LHCN-M2 (cell line): ENCODE results near the gene TSPAN32. TPM values are rescaled to one million over a fixed set of nuclear protein-coding genes. Genes with fewer than 3 reads are reported as not detected.
"Not testable (repeated sequence)": the region's sequence is repeated elsewhere in the genome, so short reads cannot be mapped to it uniquely, and the experiment has no call there.

ENCODE experiments used
- DNase-seq: peaks from one replicate; pipeline ENCODE4 v3.0.0-alpha.2; 2012; ENCODE audit warnings: low read depth
- total RNA-seq: library from RNA; depleted of rRNA; stranded (reverse); fragments of >200 nt; gene quantifications from 2 replicates; pipeline ENCODE4 v1.2.3, GENCODE V29; 2014

Gene TSPAN32
- total RNA-seq, 1 experiment from 2014 or later, result not detected

DNA sequence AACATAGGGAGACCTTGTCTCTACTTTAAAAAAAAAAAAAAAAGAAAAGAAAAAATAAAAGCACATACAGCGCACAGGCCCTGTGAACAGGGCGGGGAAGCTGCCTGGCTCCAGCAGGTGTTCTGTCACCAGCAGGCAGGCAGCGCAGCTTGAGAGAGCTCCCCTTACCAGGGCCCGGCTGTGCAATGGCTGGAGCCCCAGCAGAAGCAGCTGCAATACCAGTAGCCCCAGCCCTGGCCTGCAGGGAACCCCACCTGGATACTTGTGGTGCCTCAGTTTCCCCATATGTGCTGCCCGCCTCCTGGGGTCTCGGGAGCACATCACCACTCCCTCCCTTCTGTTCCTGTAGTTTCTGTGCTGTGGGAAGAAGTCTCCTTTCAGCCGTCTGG, 12.3 kb downstream of the TSPAN32 start:
- no peak for DNase-seq

DNA sequence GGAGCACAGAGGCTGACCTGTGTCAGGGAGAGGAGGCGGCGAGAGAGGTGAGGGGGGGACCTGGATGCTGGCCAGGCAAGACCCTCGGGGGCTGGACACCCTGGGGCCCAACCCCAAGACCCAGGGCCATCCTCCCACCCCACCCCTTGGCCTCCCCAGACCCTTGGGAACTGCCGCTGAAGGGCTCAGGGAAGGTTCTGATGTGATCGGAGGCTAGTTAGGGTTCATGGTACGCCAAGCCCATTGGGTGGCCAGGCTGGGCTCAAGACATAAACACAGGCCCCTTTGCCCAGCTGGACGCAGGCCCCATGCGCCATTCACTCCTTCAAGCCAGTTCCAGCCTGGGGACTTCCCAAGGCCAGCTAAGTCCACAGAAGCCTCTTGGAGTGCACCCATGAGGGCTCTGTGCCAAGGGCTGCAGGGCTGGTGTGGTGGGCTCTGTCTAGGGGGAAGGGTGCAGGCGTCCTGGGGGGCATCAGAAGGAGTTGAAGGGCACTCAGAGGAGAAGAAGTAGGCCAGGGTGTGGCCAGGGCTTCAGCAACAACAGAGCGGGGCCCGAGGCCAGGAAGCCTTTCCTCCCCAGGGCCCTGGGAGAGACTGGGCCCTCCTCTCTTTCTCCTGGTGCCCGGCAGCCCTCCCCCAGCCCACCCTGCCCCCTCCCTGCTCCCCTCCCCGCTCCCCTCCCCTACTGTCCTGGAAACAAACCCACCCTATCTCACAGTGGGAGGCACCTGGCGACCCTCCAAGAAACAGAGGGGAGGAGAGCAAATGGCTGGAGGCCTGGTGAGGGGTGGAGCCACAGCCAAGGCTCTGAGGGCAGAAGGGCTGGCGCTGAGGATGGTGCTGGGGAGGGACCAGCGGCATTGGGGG, 12.9 kb downstream of the TSPAN32 start:
- no peak for DNase-seq

DNA sequence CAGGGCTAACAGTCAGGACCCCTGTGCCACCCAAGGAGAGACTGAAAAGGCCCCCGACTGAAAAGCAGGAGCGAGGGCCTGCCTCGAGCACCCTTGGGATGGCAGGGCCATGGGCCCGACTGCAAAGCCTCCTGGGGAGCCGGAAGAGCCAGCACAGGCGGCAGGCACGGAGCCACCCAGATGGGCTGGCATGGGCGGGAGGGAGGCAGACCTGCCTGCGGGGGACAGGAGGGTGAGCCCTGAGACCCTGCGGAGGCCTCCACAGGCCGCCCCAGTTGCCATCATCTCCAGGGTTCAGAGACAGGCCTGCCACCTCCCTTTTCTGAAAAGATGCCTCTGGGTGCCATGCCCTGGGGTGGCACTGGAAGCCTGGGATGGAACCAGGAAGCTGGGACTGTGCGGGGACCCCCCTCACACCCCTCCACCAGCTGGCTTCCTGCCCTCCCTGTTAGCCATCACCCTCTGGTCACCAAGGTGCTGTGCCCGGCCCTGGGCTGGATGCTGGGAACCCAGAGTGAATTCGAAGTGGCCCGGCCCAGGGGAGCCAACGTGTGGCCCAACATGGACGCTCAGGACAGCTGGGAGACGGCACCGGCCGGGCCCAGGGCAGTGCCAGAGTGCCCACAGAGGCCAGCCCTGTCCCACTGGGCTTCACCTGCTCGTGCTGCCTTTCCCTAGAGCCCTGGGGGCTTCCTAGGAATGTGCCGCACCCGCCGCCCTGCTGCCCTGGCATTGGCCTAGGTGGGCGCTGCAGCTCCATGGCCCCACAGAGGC, 13.8 kb downstream of the TSPAN32 start:
- DNase-seq, result no peak

DNA sequence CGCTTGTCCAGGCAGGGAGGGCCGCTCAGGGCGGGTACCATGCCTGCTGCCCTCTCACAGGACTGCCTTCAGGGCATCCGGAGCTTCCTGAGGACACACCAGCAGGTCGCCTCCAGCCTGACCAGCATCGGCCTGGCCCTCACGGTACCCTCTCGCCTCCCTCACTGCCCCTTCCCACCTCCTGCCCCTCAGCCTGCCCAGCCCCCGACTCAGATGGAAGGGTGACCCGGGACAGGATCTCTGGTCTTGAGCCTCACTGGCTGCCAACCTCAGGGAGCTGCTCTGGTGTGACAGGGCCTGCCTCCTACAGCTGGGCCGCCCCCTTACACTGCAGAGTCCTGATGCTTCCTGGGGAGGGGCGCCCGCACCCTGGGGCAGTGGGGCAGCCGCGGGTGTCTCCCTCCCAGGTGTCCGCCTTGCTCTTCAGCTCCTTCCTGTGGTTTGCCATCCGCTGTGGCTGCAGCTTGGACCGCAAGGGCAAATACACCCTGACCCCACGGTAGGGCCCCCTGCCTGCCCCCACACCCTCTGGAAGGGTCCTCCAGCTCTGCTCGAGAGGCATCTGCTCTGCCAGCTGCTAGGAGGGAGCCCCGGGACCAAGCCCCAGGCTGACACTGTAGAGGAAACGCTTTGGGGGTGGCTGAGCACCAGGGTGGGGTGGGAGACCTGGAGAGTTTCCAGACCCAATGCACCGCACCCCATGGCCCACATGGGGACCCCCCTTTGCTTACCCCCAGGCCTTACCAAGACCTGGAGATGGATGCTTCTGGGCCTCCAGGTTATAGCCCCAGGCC, 14.6 kb downstream of the TSPAN32 start:
- no peak for DNase-seq

DNA sequence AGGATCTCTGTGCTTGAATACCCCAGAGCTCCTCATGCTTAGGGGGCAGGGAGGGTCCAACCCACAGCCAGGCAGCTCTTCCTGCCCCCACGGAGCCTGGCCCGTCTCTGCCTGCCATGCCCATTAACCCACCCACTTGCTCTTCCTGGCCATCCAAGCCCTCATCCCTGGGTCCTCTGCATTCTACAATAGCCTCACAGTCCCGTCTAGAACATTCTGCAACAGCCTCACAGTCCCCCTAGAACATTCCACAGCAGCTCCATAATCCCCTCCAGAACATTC, 15.1 kb downstream of the TSPAN32 start:
- DNase-seq, result no peak

DNA sequence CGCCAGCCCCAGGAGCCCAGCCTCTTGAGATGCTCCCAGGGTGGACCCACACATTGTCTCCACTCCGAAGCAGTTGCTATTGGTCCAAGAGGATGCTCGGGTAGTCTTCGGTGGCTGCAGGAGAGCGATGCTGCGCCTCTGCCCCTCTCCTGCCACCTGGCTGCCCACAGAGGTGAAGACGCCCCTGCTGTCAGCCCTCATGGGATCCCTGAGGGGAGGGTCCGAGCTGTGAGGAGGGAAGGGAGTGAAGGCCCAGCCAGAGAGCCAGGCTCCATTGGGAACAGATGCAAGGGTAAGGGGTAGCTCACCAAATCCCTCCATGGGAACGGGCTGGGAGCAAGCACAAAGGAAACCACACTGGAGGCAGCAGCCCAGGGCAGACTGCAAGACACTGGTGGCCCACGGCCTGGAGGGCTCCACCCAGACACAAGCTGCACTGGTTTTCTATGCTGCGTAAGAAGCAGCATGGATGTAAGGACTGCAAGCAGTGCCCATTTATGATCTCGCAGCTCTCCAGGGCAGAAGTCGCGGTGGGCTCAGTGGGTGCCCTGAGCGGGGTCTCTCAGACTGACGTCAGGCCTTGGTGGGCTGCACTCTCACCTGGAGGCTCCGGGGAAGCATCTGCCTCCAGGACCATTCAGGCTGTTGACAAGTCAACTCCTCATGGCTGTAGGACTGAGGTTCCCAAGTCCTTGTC, 15.7 kb downstream of the TSPAN32 start:
- no peak for DNase-seq

DNA sequence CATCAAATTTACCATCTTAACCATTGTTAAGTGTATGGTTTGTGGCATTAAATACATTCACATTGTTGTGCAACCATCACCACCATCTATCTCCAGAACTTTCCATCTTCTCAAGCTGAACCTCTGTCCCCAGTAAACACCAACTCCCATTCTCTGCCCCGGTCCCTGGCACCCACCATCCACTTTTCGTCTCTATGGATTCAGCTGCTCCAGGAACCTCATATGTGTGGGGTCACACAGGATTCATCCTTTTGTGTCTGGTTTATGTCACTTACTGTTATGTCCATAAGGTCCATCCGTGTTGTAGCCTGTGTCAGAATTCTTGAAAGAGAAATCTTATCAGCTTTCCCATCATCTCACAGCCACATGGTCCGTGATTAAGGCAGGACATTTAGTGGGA, 16.3 kb downstream of the TSPAN32 start:
- no peak for DNase-seq

DNA sequence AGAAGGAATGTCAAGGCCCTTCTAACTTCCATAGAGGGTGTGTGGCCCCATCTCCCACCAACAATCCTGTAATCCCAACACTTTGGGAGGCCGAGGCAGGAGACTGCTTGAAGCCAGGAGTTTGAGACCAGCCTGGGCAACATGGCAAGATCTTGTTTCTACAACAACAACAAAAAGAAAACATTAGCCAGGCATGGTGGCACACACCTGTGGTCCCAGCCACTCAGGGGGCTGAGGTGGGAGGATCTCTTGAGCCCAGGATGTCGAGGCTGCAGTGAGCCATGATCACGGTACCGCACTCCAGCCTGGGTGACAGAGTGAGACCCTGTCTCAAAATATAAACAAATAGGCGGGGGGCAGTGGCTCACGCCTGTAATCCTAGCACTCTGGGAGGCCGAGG, 16.9 kb downstream of the TSPAN32 start:
- DNase-seq, result no peak

DNA sequence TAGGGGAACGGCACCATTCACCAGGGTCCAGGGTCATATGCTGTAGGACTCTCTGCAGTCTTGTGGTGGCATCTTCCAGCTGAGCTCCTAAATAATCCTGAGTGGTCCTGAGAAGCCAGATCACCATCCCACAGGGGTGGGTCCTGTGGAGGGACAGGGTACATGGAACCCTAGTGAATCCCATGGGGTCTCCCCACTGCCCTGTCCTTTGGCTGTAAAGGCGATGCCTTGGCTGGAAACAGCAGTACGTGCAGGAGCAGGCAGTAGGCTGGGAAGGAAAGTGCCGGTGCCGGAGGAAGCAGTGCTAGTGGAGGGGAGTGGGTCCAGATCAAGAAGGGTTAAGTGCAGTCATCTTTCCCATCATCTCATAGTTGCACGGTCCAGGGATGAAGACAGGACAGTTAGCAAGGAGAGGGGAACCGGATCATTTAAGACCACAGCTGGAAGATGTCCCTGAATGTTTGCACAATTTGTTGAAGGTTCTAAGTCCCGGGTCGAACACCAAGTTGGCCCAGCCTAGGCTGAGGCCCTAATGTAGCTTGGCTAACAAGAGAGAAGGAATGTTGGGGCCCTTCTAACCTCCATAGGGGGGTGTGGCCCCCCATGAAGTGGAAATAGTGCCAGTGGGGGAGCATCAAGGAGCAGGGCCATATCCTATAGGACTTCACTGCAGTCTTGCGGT, 18.1 kb downstream of the TSPAN32 start:
- DNase-seq, result no peak

DNA sequence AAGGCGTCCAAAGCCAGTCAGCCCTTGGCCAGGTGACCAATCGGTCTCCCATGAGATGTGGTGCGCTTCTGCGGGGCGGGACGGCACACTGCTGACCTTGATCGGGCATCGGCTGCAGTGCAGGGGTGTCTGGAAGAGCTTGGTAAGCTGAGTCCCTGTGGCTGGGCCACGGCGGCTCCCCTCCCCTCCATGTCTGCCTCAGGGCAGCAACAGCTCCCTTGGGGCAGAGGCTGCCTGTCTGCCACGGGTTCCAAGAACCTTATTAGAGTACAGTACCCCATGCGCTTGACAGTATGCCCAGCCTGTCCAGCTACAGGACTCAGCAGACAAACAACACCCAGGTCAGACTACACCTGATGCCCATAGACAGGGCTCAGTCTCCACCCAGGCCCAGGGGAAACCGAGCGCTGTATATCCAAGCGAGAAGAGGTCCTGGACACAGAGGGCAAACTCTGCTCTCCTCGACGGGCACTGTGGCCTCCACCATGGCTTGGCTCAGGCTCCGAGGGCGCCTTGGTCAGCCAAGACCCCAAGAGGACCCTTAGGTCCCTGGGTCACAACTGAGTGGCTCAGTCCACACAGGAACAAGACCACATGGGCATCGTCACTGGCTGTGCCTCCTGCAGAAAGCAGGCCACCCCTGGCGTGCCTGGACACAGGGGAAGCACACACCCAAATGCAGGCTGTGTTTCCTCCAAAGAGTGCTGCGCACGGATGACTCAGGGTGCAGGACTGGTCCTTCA, 18.9 kb downstream of the TSPAN32 start:
- no peak for DNase-seq

DNA sequence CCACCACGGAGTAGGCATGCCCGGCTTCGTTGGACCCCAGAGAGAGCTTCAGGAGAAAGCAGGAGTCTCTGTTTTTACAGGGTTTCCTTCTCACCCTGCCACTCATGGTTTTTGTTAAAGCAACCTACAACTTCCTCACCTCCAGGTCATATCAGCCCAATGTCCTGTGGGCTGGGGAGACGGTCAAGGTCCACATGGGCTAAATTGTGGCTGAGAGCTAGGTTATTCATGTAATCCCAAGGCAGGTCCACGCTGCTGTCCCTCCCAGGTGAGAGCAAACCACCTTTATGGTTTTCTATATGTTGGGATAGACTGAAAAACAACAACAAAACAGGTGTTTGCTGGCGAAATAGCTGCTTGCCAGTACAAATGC, 19.5 kb downstream of the TSPAN32 start:
- no peak for DNase-seq

DNA sequence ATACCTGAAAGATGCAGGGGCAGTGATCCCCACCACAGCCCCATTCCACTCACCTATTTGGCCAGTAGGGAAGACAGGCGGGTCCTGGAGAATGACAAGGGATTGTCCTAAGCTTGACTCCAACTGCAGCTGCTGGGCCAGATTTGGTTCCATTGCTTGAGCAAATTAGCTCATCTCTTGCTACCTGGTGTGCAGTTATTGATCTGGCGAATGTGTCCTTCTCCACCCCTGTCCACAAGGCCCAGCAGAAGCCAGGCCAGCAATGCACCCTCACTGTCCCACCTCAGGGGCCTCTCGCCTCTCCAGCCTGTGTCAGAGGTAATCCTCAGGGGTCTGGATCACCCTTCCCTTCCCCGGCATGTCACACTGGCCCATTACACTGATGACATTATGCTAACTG, 23.3 kb downstream of the TSPAN32 start:
- DNase-seq, result no peak

DNA sequence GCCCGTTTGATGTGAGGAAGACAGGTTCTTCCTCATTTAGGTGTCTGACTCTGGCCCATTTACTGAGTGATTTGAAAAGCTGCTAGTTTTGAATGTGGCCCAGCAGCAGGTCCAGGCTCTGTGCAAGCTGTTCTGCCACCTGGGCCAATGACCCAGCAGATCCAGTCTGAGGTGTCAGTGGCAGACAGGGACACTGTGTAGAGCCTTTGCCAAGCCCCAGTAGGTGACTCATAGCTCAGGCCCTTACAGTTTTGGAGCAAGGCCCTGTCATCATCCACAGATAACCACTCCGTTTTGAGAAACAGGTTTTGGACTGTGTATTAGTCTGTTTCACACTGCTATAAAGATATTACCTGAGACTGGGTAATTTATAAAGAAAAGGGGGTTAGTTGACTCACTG, 23.9 kb downstream of the TSPAN32 start:
- no peak for DNase-seq

DNA sequence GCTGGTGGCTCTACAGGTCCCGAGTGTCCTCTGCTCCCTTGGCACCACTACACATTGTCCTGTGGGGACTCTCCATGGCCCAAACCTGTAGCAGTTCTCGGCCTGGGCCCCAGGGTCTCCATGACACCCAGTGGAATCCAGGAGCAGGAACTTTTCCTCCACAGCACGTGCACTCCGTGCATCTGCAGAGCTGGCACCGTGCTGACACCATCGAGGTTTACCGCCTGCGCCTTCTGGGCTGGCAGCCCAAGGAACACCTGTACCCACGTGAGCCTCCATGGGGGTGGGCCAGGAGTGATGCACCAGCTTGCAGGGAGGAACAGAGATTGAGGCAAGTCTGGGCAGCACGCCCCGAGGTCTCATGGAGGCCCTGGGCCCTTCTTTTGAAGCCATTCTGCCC, 25.2 kb downstream of the TSPAN32 start:
- DNase-seq, result no peak

DNA sequence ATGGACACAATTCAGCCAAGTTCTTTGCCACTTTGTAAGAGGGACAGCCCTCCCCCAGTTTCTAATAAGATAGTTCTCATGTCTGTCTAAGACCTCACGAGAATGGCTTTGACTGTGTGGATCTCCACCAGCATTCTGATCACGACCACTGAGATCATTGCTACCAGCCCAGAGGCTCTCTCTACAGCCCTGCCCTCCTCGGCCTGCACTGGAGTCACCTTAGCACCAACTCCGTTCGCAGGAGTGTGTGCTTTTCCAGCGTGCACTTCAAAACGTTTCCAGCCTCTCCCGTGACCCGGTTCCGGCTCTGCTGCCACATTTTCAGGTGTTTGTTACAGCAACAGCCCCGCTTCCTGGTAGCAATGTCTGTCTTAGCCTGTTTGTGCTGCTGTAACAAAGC, 26.2 kb downstream of the TSPAN32 start:
- no peak for DNase-seq

DNA sequence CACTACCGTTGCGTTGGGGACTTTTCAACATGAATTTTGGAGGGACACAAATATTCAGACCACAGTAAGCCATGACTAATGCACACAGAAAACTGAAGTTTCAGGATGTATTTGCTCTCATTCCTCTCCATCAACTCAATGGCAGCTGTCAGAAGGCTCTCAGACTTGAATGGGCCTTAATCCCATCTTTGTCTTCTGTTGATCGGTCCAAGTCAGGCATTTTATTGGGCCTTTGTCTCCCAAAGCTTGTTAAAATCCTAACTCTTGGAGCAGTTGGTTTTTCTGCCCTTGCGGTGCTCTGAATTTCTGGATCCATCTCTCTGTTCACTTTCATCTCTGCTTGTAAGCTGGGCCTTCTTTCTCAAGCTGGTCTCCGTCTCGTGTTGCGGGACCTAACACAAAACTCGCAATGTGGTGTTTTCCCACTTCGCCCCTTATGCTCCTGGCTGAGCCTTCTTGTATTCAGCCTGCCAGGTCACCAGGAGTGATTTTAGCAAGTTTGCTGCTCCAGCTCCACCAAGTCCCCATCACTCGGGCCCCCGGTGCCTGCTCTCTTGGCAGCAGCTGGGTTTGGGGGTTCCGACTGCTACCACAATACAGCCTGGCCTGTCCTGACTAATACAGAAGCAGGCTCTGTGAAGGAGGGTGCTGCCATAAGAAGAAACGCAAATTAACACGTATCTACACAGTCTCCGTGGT, 27.0 kb downstream of the TSPAN32 start:
- no peak for DNase-seq

DNA sequence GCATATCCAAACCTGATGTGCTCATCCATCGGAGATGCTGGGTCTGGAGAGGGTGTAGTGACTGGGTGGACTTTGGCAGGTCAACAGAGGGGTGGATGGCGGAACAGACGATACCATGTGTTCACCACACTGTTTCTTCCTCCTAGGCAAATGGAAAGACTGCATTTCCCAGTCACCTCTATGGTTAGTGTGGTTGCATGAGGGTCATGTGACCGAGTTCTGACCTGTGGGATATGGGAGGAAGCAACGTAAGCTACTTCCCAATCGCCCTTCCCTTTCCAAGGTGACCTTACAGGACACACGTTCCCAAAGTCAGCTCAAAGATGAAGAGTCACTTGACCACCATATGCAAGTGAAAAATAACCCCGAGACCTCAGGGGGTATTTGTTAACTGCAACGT, 27.7 kb downstream of the TSPAN32 start:
- DNase-seq, result no peak

DNA sequence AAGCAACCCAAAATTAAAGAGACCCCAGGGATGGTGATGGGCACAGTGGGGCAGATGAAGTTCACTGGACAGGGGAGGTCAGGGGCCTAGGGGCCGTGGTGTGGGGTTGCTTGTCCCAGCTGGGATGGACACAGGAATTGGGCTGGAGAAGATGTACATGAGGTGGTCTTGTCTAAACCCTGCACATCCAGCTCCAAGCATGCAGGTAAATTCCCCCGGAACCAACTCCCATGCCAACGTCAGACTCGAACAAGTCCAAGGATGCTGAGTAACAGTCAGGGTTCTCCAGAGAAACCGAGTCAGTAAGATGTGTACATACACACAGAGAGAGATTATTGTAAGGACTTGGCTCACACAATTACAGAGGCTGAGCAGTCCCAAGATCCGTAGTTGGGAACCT, 28.9 kb downstream of the TSPAN32 start:
- no peak for DNase-seq

DNA sequence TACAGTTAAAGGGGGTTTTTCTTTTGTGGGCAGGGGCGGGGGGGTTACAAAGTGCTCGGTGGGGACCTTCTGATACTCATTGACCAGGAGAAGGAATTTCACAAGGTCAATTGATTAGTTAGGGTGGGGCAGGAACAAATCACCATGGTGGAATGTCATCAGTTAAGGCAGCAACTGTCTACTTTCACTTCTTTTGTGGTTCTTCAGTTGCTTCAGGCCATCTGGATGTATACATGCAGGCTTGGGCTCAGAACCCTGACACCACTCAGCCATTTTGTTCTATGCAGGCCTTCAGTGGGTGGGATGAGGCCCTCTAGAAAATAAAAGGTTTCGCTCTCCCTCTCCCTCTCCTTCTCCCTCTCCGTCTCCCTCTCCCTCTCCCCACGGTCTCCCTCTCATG, 29.6 kb downstream of the TSPAN32 start:
- no peak for DNase-seq

DNA sequence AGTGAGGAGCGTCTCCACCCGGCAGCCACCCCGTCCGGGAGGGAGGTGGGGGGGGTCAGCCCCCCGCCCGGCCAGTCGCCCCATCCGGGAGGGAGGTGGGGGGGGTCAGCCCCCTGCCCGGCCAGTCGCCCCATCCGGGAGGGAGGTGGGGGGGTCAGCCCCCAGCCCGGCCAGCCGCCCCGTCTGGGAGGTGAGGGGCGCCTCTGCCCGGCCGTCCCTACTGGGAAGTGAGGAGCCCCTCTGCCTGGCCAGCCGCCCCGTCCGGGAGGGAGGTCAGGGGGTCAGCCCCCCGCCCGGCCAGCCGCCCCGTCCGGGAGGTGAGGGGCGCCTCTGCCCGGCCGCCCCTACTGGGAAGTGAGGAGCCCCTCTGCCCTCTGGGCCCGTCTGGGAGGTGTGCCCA, 30.8 kb downstream of the TSPAN32 start:
- not testable (repeated sequence) for DNase-seq
